Measurements from ENCODE around the gene NDRG4. TPM values are rescaled to one million over a fixed set of nuclear protein-coding genes. Genes with fewer than 3 reads are reported as not detected.

Gene NDRG4
- total and polyA plus RNA-seq, 2 of the 13 experiments (the other 11 are each of a cell fraction or from before 2014, with no cell fraction given): 1.7 to 2.7 TPM

DNA sequence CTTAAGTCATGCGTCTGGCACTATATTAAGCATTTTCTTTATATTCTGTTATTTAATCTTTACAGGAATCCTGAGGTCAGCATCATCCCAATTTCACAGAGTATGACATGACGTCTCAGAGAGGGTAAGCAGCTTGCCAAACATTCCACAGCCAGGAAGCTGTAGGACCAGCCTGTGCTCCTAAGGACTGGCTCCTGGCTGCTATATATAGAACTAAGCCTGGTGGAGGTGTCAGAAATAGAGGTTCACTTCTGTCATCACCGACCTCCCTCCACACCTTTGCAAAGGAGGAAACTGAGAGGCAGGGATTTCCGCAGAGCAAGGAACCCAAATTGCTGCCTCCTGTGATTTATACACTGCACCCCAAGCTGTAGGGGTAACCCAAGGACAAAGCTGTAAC, 37.9 kb upstream of the NDRG4 start (continued):
- TF ChIP-seq UBTF (CRISPR knock-in tag; IDR thresholded peaks at IDR 0.05): no peak
- TF ChIP-seq PAX8 (CRISPR knock-in tag; IDR thresholded peaks at IDR 0.05; ENCODE audit: borderline replicate concordance): no peak
- no peak for TF ChIP-seq IRF2 (CRISPR knock-in tag; IDR thresholded peaks at IDR 0.05)
- no peak for TF ChIP-seq NR2F2 (IDR thresholded peaks at IDR 0.05; ENCODE audit: borderline replicate concordance, low read depth)
- no peak for TF ChIP-seq ZBTB49 (CRISPR knock-in tag; IDR thresholded peaks at IDR 0.05; ENCODE audit: borderline replicate concordance)
- TF ChIP-seq, protein P1, sequence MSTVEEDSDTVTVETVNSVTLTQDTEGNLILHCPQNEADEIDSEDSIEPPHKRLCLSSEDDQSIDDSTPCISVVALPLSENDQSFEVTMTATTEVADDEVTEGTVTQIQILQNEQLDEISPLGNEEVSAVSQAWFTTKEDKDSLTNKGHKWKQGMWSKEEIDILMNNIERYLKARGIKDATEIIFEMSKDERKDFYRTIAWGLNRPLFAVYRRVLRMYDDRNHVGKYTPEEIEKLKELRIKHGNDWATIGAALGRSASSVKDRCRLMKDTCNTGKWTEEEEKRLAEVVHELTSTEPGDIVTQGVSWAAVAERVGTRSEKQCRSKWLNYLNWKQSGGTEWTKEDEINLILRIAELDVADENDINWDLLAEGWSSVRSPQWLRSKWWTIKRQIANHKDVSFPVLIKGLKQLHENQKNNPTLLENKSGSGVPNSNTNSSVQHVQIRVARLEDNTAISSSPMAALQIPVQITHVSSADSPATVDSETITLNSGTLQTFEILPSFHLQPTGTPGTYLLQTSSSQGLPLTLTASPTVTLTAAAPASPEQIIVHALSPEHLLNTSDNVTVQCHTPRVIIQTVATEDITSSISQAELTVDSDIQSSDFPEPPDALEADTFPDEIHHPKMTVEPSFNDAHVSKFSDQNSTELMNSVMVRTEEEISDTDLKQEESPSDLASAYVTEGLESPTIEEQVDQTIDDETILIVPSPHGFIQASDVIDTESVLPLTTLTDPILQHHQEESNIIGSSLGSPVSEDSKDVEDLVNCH (CRISPR knock-in tag; IDR thresholded peaks at IDR 0.05): no peak
